GM08714 (cell line): ENCODE results near the gene PCDHB16.
"Not testable (repeated sequence)": the region's sequence is repeated elsewhere in the genome, so short reads cannot be mapped to it uniquely, and the experiment has no call there.

Experiments
- H3K4me3 ChIP-seq: fragments of 200-500 bp; sonication (Bioruptor generic); 2 replicates; pipeline ENCODE4 v1.5.1; 2014; ENCODE audit warnings: mild to moderate bottlenecking, low read length, inconsistent platforms
- ZNF274 ChIP-seq: IDR thresholded peaks from 2 replicates; pipeline ENCODE4 v1.6.1; 2012; ENCODE audit warnings: mild to moderate bottlenecking, low read depth, low read length

Gene PCDHB16

DNA sequence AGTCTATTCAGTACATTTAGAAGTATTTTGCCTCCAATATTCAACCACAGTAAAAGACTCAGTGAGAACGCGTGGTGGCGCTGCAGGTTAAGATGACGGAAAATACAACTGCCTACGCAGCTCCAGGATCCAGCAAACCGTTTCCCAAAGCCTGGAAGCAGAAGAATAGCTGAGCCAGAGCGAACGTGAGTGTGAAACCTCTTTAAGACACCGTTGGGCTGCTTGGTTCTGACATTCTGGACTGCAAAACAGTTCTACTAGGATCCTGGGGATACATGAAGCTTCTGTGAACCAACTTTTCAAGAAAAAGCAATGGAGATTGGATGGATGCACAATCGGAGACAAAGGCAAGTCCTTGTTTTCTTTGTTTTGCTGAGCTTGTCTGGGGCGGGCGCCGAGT is at the start of gene PCDHB16:
TSS of gene PCDHB16 (plus strand) at position 140 of the 400 bp plus-strand sequence. CDS start at position 313, 173 bp downstream.
- no peak within 1 kb of the TSS for H3K4me3 ChIP-seq
- TF ChIP-seq ZNF274, result no peak

DNA sequence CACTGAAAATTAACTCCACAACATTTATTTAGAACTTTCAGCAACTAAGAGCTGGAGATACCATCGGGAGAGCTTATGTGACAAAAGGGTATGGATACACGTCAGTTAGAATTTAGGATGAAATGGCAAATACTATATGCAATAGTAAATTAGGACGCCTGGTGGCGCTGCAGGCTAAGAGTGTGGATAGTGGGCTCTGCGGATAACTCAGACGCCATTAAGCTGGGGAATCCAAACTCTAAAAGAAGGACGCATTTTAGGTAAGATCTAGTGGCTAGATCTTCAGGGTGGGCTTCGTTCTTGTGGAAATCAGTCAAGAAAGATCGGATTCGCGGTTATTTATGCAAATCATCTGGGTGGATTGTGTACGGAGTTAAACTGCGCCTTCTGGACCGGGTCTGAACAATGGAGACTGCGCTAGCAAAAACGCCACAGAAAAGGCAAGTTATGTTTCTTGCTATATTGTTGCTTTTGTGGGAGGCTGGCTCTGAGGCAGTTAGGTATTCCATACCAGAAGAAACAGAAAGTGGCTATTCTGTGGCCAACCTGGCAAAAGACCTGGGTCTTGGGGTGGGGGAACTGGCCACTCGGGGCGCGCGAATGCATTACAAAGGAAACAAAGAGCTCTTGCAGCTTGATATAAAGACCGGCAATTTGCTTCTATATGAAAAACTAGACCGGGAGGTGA is 47.0 kb upstream of the PCDHB16 start, which contains the start of gene PCDHB5:
TSS of gene PCDHB5 (plus strand) at position 177 of the 688 bp plus-strand sequence. CDS start at position 406, 229 bp downstream.
- TF ChIP-seq ZNF274, result no peak
- no peak within 1 kb of the TSS for H3K4me3 ChIP-seq

DNA sequence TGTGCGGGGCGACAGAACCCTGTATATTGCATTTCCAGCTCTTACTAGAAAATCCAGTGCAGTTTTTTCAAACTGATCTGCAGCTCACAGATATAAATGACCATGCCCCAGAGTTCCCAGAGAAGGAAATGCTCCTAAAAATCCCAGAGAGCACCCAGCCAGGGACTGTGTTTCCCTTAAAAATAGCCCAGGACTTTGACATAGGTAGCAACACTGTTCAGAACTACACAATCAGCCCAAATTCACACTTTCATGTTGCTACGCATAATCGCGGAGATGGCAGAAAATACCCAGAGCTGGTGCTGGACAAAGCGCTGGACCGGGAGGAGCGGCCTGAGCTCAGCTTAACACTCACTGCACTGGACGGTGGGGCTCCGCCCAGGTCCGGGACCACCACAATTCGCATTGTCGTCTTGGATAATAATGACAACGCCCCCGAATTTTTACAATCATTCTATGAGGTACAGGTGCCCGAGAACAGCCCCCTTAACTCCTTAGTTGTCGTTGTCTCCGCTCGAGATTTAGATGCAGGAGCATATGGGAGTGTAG is 46.4 kb upstream of the PCDHB16 start:
- H3K4me3 ChIP-seq, result no peak overlapping the region

DNA sequence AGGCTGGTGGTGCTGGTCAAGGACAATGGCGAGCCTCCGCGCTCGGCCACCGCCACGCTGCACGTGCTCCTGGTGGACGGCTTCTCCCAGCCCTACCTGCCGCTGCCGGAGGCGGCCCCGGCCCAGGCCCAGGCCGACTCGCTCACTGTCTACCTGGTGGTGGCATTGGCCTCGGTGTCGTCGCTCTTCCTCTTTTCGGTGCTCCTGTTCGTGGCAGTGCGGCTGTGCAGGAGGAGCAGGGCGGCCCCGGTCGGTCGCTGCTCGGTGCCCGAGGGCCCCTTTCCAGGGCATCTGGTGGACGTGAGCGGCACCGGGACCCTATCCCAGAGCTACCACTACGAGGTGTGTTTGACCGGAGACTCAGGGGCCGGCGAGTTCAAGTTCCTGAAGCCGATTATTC is 44.8 kb upstream of the PCDHB16 start:
- not testable (repeated sequence) for H3K4me3 ChIP-seq

More for the DNA sequence above, 46.4 kb upstream of the PCDHB16 start:
- TF ChIP-seq ZNF274, result no peak

DNA sequence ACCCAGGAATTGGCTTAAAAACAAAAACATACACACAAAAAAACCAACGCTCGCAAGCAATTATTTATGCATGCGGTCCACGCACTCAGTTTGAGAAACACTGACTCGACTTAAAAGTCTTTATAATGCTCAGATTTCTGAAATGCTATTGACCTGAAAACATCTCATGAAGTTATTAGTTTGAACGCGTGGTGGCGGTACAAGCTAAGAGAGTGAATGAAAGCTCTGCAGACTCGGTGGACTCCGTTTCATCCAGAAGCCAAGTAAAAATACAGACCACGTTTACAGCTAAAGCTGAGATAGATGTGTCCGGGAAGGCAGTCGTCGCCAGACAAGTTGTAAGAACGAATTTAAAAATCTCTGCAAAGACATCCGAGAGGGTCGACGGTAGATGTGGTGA is 32.4 kb upstream of the PCDHB16 start, which contains the start of gene PCDHB6:
TSS of gene PCDHB6 (plus strand) at position 246 of the 400 bp plus-strand sequence. CDS start 201 bp downstream, outside the sequence.
- no peak within 1 kb of the TSS for H3K4me3 ChIP-seq
- no peak for TF ChIP-seq ZNF274

DNA sequence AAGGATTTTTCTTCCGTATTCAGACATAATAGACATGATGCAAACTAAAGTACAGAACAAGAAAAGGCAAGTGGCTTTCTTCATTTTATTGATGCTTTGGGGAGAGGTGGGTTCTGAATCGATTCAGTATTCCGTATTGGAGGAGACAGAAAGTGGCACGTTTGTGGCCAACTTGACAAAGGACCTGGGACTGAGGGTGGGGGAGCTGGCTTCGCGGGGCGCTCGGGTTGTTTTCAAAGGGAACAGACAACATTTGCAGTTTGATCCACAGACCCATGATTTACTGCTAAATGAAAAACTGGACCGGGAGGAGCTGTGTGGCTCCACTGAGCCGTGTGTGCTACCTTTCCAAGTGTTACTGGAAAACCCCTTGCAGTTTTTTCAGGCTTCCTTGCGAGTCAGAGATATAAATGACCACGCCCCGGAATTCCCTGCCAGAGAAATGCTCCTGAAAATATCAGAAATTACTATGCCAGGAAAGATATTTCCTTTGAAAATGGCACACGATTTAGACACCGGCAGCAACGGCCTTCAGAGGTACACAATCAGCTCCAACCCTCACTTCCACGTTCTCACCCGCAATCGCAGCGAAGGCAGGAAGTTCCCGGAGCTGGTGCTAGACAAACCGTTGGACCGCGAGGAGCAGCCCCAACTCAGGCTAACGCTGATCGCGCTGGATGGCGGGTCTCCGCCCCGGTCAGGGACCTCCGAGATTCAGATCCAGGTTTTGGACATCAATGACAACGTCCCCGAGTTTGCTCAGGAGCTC is 31.8 kb upstream of the PCDHB16 start:
- no peak overlapping the region for H3K4me3 ChIP-seq
- no peak for TF ChIP-seq ZNF274

DNA sequence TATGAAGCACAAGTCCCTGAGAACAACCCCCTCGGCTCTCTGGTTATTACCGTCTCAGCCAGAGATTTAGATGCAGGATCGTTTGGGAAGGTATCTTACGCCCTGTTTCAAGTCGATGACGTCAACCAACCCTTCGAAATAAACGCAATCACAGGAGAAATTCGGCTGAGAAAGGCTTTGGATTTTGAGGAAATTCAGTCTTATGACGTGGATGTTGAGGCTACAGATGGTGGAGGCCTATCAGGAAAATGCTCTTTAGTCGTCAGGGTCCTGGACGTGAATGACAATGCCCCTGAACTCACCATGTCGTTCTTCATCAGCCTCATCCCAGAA is 31.2 kb upstream of the PCDHB16 start:
- no peak for TF ChIP-seq ZNF274
- no peak overlapping the region for H3K4me3 ChIP-seq

DNA sequence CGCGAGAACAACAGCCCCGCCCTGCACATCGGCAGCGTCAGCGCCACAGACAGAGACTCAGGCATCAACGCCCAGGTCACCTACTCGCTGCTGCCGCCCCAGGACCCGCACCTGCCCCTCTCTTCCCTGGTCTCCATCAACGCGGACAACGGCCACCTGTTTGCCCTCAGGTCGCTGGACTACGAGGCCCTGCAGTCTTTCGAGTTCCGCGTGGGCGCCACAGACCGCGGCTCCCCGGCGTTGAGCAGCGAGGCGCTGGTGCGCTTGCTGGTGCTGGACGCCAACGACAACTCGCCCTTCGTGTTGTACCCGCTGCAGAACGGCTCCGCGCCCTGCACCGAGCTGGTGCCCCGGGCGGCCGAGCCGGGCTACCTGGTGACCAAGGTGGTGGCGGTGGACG is 30.6 kb upstream of the PCDHB16 start:
- not testable (repeated sequence) for H3K4me3 ChIP-seq

DNA sequence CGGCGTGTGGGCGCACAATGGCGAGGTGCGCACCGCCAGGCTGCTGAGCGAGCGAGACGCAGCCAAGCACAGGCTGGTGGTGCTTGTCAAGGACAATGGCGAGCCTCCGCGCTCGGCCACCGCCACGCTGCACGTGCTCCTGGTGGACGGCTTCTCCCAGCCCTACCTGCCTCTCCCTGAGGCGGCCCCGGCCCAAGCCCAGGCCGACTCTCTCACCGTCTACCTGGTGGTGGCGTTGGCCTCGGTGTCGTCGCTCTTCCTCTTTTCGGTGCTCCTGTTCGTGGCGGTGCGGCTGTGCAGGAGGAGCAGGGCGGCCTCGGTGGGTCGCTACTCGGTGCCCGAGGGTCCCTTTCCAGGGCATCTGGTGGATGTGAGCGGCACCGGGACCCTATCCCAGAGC is 30.1 kb upstream of the PCDHB16 start:
- not testable (repeated sequence) for H3K4me3 ChIP-seq

DNA sequence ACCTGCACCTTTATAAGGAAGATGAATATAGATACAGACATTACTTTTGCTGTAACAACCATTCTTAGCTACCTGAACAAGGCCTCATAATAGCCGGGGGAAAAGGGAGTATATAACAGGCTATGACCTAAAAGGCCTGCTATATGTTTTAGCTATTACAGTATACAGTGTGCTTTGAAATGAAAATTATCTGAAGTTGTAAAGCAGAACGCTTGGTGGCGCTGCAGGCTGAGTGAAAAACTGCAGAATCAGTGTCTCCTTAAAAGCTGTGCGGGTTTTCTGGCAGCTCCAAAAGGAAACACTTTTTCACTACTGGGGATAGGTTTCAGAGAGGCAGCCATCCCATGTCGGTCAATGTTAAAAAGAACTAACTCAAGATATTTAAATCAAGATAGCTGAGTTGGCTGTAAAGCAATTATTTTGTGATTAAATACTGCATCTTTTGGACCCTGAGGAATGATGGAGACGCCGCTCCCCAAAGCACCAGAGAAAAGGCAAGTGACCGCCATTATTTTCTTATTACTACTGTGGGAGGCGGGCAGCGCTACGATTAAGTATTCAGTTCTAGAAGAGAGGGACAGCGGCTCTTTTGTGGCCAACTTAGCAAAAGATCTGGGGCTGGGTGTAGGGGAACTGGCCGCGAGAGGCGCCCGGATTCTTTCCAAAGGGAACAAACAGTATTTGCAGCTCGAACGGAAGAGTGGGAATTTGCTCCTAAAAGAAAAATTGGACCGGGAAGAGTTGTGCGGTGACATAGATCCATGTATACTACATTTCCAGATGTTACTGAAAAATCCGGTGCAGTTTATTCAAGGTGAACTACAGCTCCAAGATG is 26.4 kb upstream of the PCDHB16 start:
- TF ChIP-seq ZNF274, result no peak
- no peak overlapping the region for H3K4me3 ChIP-seq

DNA sequence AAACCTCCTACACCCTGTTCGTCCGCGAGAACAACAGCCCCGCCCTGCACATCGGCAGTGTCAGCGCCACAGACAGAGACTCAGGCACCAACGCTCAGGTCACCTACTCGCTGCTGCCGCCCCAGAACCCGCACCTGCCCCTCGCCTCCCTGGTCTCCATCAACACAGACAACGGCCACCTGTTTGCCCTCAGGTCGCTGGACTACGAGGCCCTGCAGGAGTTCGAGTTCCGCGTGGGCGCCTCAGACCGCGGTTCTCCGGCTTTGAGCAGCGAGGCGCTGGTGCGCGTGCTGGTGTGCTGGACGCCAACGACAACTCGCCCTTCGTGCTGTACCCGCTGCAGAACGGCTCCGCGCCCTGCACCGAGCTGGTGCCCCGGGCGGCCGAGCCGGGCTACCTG is 24.8 kb upstream of the PCDHB16 start:
- not testable (repeated sequence) for H3K4me3 ChIP-seq

DNA sequence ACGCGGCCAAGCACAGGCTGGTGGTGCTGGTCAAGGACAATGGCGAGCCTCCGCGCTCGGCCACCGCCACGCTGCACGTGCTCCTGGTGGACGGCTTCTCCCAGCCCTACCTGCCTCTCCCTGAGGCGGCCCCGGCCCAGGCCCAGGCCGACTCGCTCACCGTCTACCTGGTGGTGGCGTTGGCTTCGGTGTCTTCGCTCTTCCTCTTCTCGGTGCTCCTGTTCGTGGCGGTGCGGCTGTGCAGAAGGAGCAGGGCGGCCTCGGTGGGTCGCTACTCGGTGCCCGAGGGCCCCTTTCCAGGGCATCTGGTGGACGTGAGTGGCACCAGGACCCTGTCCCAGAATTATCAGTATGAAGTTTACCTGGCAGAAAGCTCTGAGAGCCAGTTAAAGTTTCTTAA is 24.3 kb upstream of the PCDHB16 start:
- H3K4me3 ChIP-seq, result not testable (repeated sequence)

DNA sequence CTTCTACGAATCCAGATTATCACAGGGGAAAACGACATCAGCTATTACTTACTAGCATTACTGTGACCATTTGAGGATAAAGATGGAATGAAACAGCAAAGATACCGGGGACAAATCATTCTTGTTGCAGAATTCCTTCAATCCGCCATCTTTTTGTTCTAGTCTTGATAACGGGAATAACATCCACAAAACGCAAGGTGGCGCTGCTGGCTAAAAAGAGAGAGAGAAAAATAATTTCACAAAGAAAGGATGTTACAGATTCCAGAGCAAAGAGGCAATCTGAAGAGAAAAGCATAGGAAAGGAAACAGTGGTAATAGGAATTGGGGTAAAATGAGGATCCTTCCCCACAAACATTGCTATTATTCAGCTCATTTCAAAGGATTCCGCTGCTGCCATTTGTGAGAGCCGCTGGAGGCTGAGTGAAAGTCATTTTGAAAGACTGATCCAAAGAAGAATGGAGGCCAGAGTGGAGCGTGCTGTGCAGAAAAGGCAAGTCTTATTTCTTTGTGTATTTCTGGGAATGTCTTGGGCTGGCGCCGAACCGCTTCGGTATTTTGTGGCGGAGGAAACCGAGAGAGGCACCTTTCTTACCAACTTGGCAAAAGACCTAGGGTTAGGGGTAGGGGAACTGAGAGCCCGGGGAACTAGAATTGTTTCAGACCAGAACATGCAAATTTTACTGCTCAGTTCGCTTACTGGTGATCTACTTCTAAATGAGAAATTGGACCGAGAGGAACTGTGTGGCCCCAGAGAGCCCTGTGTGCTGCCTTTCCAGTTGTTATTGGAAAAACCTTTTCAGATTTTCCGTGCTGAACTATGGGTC is 9.6 kb upstream of the PCDHB16 start, which contains the start of gene PCDHB7:
TSS of gene PCDHB7 (plus strand) at position 264 of the 824 bp plus-strand sequence. CDS start at position 456, 192 bp downstream.
- no peak for TF ChIP-seq ZNF274
- no peak within 1 kb of the TSS for H3K4me3 ChIP-seq

DNA sequence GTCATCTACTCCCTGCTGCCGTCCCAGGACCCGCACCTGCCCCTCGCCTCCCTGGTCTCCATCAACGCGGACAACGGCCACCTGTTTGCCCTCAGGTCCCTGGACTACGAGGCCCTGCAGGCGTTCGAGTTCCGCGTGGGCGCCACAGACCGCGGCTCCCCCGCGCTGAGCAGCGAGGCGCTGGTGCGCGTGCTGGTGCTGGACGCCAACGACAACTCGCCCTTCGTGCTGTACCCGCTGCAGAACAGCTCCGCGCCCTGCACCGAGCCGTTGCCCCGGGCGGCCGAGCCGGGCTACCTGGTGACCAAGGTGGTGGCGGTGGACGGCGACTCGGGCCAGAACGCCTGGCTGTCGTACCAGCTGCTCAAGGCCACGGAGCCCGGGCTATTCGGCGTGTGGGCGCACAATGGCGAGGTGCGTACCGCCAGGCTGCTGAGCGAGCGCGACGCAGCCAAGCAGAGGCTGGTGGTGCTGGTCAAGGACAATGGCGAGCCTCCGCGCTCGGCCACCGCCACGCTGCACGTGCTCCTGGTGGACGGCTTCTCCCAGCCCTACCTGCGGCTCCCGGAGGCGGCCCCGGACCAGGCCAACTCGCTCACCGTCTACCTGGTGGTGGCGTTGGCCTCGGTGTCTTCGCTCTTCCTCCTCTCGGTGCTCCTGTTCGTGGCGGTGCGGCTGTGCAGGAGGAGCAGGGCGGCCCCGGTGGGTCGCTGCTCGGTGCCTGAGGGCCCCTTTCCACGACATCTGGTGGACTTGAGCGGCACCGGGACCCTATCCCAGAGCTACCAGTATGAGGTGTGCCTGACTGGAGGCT is 7.7 kb upstream of the PCDHB16 start:
- not testable (repeated sequence) for H3K4me3 ChIP-seq
